DOHH2 (cell line): ENCODE results near the gene FNIP1.

Experiments used
- H3F3A ChIP-seq: fragments of 200-600 bp; sonication (generic), shearing (Covaris generic); 2 replicates; pipeline ENCODE4 v1.6.0; 2016; ENCODE audit warnings: antibody characterized with exemption, mild to moderate bottlenecking; ENCODE audit not compliant: control insufficient read depth, insufficient read depth
- H3K27ac ChIP-seq: fragments of 200-600 bp; sonication (generic); 2 replicates; pipeline ENCODE4 v1.5.1; 2014; ENCODE audit warnings: low read depth, mild to moderate bottlenecking, low read length, moderate library complexity
- H3K27me3 ChIP-seq: fragments of 200-600 bp; sonication (generic); 2 replicates; pipeline ENCODE4 v1.6.1; 2014; ENCODE audit warnings: mild to moderate bottlenecking, low read length, mixed read lengths; ENCODE audit not compliant: control insufficient read depth
- H3K36me3 ChIP-seq: fragments of 200-600 bp; sonication (generic); 2 replicates; pipeline ENCODE4 v1.6.1; 2014; ENCODE audit warnings: mild to moderate bottlenecking, low read length, moderate library complexity, mixed read lengths; ENCODE audit not compliant: control insufficient read depth
- H3K4me1 ChIP-seq: fragments of 200-600 bp; sonication (generic); 2 replicates; pipeline ENCODE4 v1.6.1; 2014; ENCODE audit warnings: mild to moderate bottlenecking, low read length, mixed read lengths; ENCODE audit not compliant: control insufficient read depth
- H3K4me2 ChIP-seq: fragments of 200-600 bp; sonication (generic); 2 replicates; pipeline ENCODE4 v1.6.0; 2014; ENCODE audit warnings: mild to moderate bottlenecking, low read length, moderate library complexity
- H3K4me3 ChIP-seq: fragments of 200-600 bp; sonication (generic); 2 replicates; pipeline ENCODE4 v1.5.1; 2014; ENCODE audit warnings: mild to moderate bottlenecking, low read length, mixed read lengths
- H3K79me2 ChIP-seq: fragments of 200-600 bp; sonication (generic); 2 replicates; pipeline ENCODE4 v1.6.1; 2014; ENCODE audit warnings: mild to moderate bottlenecking, low read length, mixed read lengths; ENCODE audit not compliant: control insufficient read depth
- H3K9me2 ChIP-seq: fragments of 200-600 bp; sonication (generic); replicated peaks from 2 replicates; pipeline ENCODE4 v1.6.1; 2014; ENCODE audit warnings: mild to moderate bottlenecking, low read length, mixed read lengths; ENCODE audit not compliant: control insufficient read depth
- H3K9me3 ChIP-seq: fragments of 200-600 bp; sonication (generic); 2 replicates; pipeline ENCODE4 v1.6.1; 2014; ENCODE audit warnings: antibody characterized with exemption, low read length, mixed read lengths; ENCODE audit not compliant: control insufficient read depth, insufficient read depth
- H4K20me1 ChIP-seq: fragments of 200-600 bp; sonication (generic); 2 replicates; pipeline ENCODE4 v1.6.0; 2014; ENCODE audit warnings: low read depth, mild to moderate bottlenecking, antibody characterized with exemption, low read length, moderate library complexity; ENCODE audit not compliant: control insufficient read depth, insufficient read depth
- CTCF ChIP-seq: fragments of 200-600 bp; sonication (generic); IDR thresholded peaks from one replicate; pipeline ENCODE4 v1.5.1; 2014; ENCODE audit warnings: antibody characterized with exemption, mild to moderate bottlenecking, low read depth, low read length; ENCODE audit not compliant: poor library complexity, severe bottlenecking
- EZH2phosphoT487 ChIP-seq: fragments of 200-600 bp; sonication (generic); IDR thresholded peaks from 2 replicates; pipeline ENCODE4 v1.6.1; 2017; ENCODE audit warnings: borderline replicate concordance, mild to moderate bottlenecking, antibody characterized with exemption, low read length, moderate library complexity, mixed read lengths

FNIP1 gene

GRCh38 chr5:131792896-131793295, 3.9 kb downstream of the FNIP1 start:
- Histone ChIP-seq H3K4me1 (peaks cover 34% of the 10 kb centered on the region), H3K9me3 (no peaks in the 10 kb centered on the region), H3K4me2 (no peak overlapping the region), H3K36me3 (peaks cover 20% of the 10 kb centered on the region), H3K4me3 (no peak overlapping the region), H3K27ac (no peak overlapping the region), H3K79me2 (peaks cover 88% of the 10 kb centered on the region), H3F3A (no peaks in the 10 kb centered on the region), H3K27me3 (no peaks in the 10 kb centered on the region), H4K20me1 (peaks cover 6% of the 10 kb centered on the region; the same call in 1 of the 2 replicates), H3K9me2 (no peaks in the 10 kb centered on the region)
- TF ChIP-seq CTCF (no peak), EZH2phosphoT487 (no peak)

GRCh38 chr5:131791866-131792265, 5.0 kb downstream of the FNIP1 start:
- Histone ChIP-seq H3K4me3 (no peak overlapping the region), H4K20me1 (peaks cover 6% of the 10 kb centered on the region; the same call in 1 of the 2 replicates)

GRCh38 chr5:131790550-131790949, 6.3 kb downstream of the FNIP1 start:
- Histone ChIP-seq H3K27ac (no peak overlapping the region), H3K4me1 (peaks cover 27% of the 10 kb centered on the region), H3K4me3 (no peak overlapping the region), H4K20me1 (peaks cover 6% of the 10 kb centered on the region; the same call in 1 of the 2 replicates), H3K79me2 (peaks cover 93% of the 10 kb centered on the region), H3K36me3 (peaks cover 16% of the 10 kb centered on the region), H3K9me2 (no peaks in the 10 kb centered on the region), H3F3A (no peaks in the 10 kb centered on the region), H3K9me3 (no peaks in the 10 kb centered on the region), H3K27me3 (no peaks in the 10 kb centered on the region), H3K4me2 (no peak overlapping the region)
- TF ChIP-seq CTCF = no peak
- no peak for TF ChIP-seq EZH2phosphoT487

More at GRCh38 chr5:131791866-131792265, 5.0 kb downstream of the FNIP1 start:
- Histone ChIP-seq H3K9me3 (no peaks in the 10 kb centered on the region), H3K9me2 (no peaks in the 10 kb centered on the region), H3K79me2 (peaks cover 94% of the 10 kb centered on the region), H3F3A (no peaks in the 10 kb centered on the region), H3K4me1 (peaks cover 27% of the 10 kb centered on the region), H3K27me3 (no peaks in the 10 kb centered on the region), H3K36me3 (peaks cover 20% of the 10 kb centered on the region), H3K4me2 (no peak overlapping the region), H3K27ac (no peak overlapping the region)
- TF ChIP-seq CTCF = no peak
- no peak for TF ChIP-seq EZH2phosphoT487
